WERI-Rb-1 (cell line): ENCODE data around the gene TRA2B.

Experiments used
- DNase-seq: peaks from one replicate; pipeline ENCODE4 v3.0.0-alpha.2; 2020
- H3K27ac ChIP-seq: fragments of 250-450 bp; sonication (Bioruptor Pico); 2 replicates; pipeline ENCODE4 v1.5.1; 2020; ENCODE audit warnings: mild to moderate bottlenecking, moderate library complexity
- H3K27me3 ChIP-seq: fragments of 250-450 bp; sonication (Bioruptor Pico); 2 replicates; pipeline ENCODE4 v1.5.1; 2021; ENCODE audit warnings: mild to moderate bottlenecking, low read depth, moderate library complexity; ENCODE audit not compliant: insufficient read depth, severe bottlenecking
- H3K36me3 ChIP-seq: fragments of 250-450 bp; sonication (Bioruptor Pico); 2 replicates; pipeline ENCODE4 v1.5.1; 2020; ENCODE audit warnings: mild to moderate bottlenecking, moderate library complexity
- H3K4me3 ChIP-seq: 2 replicates; pipeline ENCODE4 v1.5.1; 2011; ENCODE audit warnings: low read depth, mild to moderate bottlenecking, control low read depth, low read length
- H3K9me3 ChIP-seq: fragments of 250-450 bp; sonication (Bioruptor Pico); 2 replicates; pipeline ENCODE4 v1.5.1; 2021; ENCODE audit warnings: mild to moderate bottlenecking, moderate library complexity; ENCODE audit not compliant: severe bottlenecking
- TF ChIP-seq, protein P1 (sequence below): IDR thresholded peaks from 2 replicates; pipeline ENCODE4 v1.5.1; 2011; ENCODE audit warnings: low read depth, mild to moderate bottlenecking, control low read depth, inconsistent platforms, low read length

TRA2B gene

DNA sequence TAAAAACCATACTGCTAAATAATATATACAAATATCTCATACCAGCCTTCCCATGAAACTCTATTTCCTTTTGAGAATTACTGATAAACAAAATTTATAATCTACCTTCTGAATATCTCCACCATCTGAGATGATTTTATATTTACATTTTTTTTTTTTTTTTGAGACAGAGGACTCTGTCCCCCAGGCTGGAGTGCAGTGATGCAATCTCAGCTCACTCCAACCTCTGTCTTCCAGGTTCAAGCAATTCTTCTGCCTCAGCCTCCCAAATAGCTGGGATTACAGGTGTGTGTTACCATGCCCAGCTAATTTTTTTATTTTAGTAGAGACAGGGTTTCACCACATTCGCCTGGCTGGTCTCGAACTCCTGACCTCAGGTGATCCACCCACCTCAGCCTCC, 70.2 kb downstream of the TRA2B start:
- no peaks in the 10 kb centered on the region for H3K36me3 ChIP-seq
- TF ChIP-seq, protein P1, sequence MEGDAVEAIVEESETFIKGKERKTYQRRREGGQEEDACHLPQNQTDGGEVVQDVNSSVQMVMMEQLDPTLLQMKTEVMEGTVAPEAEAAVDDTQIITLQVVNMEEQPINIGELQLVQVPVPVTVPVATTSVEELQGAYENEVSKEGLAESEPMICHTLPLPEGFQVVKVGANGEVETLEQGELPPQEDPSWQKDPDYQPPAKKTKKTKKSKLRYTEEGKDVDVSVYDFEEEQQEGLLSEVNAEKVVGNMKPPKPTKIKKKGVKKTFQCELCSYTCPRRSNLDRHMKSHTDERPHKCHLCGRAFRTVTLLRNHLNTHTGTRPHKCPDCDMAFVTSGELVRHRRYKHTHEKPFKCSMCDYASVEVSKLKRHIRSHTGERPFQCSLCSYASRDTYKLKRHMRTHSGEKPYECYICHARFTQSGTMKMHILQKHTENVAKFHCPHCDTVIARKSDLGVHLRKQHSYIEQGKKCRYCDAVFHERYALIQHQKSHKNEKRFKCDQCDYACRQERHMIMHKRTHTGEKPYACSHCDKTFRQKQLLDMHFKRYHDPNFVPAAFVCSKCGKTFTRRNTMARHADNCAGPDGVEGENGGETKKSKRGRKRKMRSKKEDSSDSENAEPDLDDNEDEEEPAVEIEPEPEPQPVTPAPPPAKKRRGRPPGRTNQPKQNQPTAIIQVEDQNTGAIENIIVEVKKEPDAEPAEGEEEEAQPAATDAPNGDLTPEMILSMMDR: no peak
- H3K9me3 ChIP-seq: no peaks in the 10 kb centered on the region

DNA sequence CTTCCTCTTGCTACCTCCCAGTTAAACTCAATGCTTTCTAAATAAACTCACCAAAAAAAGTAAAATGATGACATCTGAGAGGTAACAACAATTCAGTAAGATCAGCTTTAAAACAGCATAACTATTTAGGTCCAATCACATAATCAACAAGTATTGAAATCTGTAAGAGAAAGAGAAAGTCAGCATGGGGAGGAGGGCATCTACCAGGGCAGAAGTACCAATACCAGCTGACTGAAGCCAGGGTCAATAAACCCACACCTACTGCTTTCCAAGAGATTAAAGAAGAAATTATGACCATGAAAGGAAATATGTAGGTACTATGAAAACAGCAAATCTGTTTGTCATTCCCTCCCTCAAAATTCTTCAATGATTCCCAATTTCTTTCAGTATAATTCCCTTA, 70.8 kb downstream of the TRA2B start:
- no peak overlapping the region for H3K4me3 ChIP-seq
- no peaks in the 10 kb centered on the region for H3K27me3 ChIP-seq
- no peak overlapping the region for H3K27ac ChIP-seq
- TF ChIP-seq, protein P1: no peak
- DNase-seq: no peak
- H3K36me3 ChIP-seq: no peaks in the 10 kb centered on the region
- no peaks in the 10 kb centered on the region for H3K9me3 ChIP-seq

More for the DNA sequence above, 70.2 kb downstream of the TRA2B start:
- DNase-seq: no peak
- no peak overlapping the region for H3K4me3 ChIP-seq
- no peak overlapping the region for H3K27ac ChIP-seq
- no peaks in the 10 kb centered on the region for H3K27me3 ChIP-seq

DNA sequence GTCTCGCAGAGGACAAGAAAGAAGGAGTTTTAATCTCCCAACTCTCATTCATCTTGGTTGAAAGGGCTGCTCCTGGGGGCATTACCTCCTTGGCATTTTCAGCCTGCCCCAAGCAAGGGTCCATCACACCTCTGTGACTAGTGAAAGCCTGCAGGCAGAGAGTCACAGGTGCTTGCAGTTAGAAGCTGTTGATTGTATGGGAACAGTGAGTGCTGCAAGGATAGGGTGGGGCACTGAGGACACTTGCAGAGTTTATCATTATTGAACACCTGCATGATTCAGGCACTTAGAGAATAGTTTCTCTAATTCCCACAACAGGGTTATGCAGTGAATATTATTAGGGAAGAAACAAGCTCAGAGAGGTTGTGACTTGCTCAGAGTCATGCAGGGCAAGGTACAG, 71.3 kb downstream of the TRA2B start:
- Histone ChIP-seq H3K9me3 (no peaks in the 10 kb centered on the region), H3K27ac (no peak overlapping the region), H3K27me3 (no peaks in the 10 kb centered on the region), H3K36me3 (no peaks in the 10 kb centered on the region), H3K4me3 (no peak overlapping the region)
- TF ChIP-seq, protein P1: no peak
- DNase-seq: no peak
